Prostate gland (tissue), 2 donors: ENCODE data around the gene NAALAD2. TPM values are rescaled to one million over a fixed set of nuclear protein-coding genes. Genes with fewer than 3 reads are reported as not detected.
"Not testable (repeated sequence)": the region's sequence is repeated elsewhere in the genome, so short reads cannot be mapped to it uniquely, and the experiment has no call there.

Source experiments
- DNase-seq: peaks from one replicate; pipeline ENCODE4 v3.0.0-alpha.2; 2019; ENCODE audit warnings: low spot score
- H3K27ac ChIP-seq, 2 donors: fragments of 200-600 bp; sonication (generic); 2 replicates each; pipeline ENCODE4 v1.5.1; 2017 to 2019
- H3K27me3 ChIP-seq: fragments of 200-600 bp; sonication (generic); replicated peaks from 2 replicates; pipeline ENCODE4 v1.5.1; 2019; ENCODE audit not compliant: insufficient read depth
- H3K36me3 ChIP-seq, 2 donors: fragments of 200-600 bp; sonication (generic); 1 replicate in 1 of 2; 2 replicates in 1 of 2; pipeline versions ENCODE4 v1.5.1 to v1.8.1; 2017 to 2019
- H3K4me1 ChIP-seq: fragments of 200-600 bp; sonication (generic); replicated peaks from 2 replicates; pipeline ENCODE4 v1.5.1; 2019
- H3K4me3 ChIP-seq, 2 donors: fragments of 200-600 bp; sonication (generic); 2 replicates each; pipeline ENCODE4 v1.5.1; 2017 to 2019
- H3K9me3 ChIP-seq: fragments of 200-600 bp; sonication (generic); 2 replicates; pipeline ENCODE4 v1.5.1; 2017
- CTCF ChIP-seq, 4 experiments: fragments of 200-600 bp in 2 of 4; fragments of 450-650 bp in 2 of 4; sonication (generic) in 2 of 4; IDR thresholded peaks; 1 replicate in 3 of 4; 2 replicates in 1 of 4; pipeline ENCODE4 v1.5.1; 2016 to 2019; ENCODE audit warnings: antibody characterized with exemption in 4 of 4, mild to moderate bottlenecking in 2 of 4, moderate library complexity in 2 of 4
- POLR2A ChIP-seq: fragments of 450-650 bp; IDR thresholded peaks from one replicate; pipeline ENCODE4 v1.6.1; 2016; ENCODE audit warnings: antibody characterized with exemption, mild to moderate bottlenecking
- POLR2AphosphoS5 ChIP-seq: sonication (generic); formaldehyde crosslinking; IDR thresholded peaks from one replicate; pipeline ENCODE4 v1.6.1; 2017; ENCODE audit warnings: antibody characterized with exemption
- WGBS: methylation state at CpG from one replicate; pipeline ENCODE4 v1.1.5; 2018; 5-methylcytosine and 5-hydroxymethylcytosine counted together
- intact Hi-C: fragments of 100-400 bp; cut with DNase I; formaldehyde crosslinking; loops from one replicate; pipeline ENCODE4 v1.14.2; 2022
- total RNA-seq, 2 donors: library from RNA; depleted of rRNA; stranded (reverse); fragments of >200 nt; gene quantifications; one replicate each; pipeline ENCODE4 v1.1.0, GENCODE V29; 2016

The NAALAD2 gene
- total RNA-seq, 2 donors from 2014 or later: 0.27 to 38.9 TPM

GRCh38 chr11:90228056-90228455, 93.6 kb downstream of the NAALAD2 start:
- WGBS: 89% methylated on average over 3 of the region's 3 CpGs
- Histone ChIP-seq H3K36me3 (no peaks in the 10 kb centered on the region), H3K4me3 (no peak overlapping the region), H3K9me3 (no peaks in the 10 kb centered on the region), H3K4me1 (no peaks in the 10 kb centered on the region), H3K27me3 (no peaks in the 10 kb centered on the region), H3K27ac (no peak overlapping the region)
- no peak for TF ChIP-seq POLR2A
- no peak for TF ChIP-seq POLR2AphosphoS5
- TF ChIP-seq CTCF (IDR thresholded peaks at IDR 0.05): no peak
- DNase-seq: no peak
- intact Hi-C loops: no loop called here

GRCh38 chr11:90229791-90230190, 95.3 kb downstream of the NAALAD2 start:
- TF ChIP-seq POLR2A (no peak), CTCF (IDR thresholded peaks at IDR 0.05) (no peak), POLR2AphosphoS5 (no peak)
- no peak for DNase-seq
- intact Hi-C loops: no loop called here
- H3K27me3 ChIP-seq: no peaks in the 10 kb centered on the region
- WGBS: 62% methylated on average over 1 of the region's 1 CpG
- H3K9me3 ChIP-seq: no peaks in the 10 kb centered on the region
- H3K27ac ChIP-seq: no peak overlapping the region
- no peaks in the 10 kb centered on the region for H3K36me3 ChIP-seq
- H3K4me1 ChIP-seq: no peaks in the 10 kb centered on the region
- H3K4me3 ChIP-seq: no peak overlapping the region

GRCh38 chr11:90234977-90235376, 100.5 kb downstream of the NAALAD2 start:
- H3K27ac ChIP-seq: no peak overlapping the region
- DNase-seq: no peak
- no peaks in the 10 kb centered on the region for H3K4me1 ChIP-seq
- no peak overlapping the region for H3K4me3 ChIP-seq
- no peaks in the 10 kb centered on the region for H3K36me3 ChIP-seq
- WGBS: 71% methylated on average over 2 of the region's 2 CpGs
- H3K9me3 ChIP-seq: no peaks in the 10 kb centered on the region
- intact Hi-C loops: no loop called here
- H3K27me3 ChIP-seq: no peaks in the 10 kb centered on the region
- TF ChIP-seq CTCF (IDR thresholded peaks at IDR 0.05) (no peak), POLR2AphosphoS5 (no peak), POLR2A (no peak)

- intact Hi-C loops: no loop called here
- 94% methylated on average over 4 of the region's 4 CpGs for WGBS
- TF ChIP-seq CTCF (IDR thresholded peaks at IDR 0.05) (no peak), POLR2AphosphoS5 (no peak)
- Histone ChIP-seq H3K4me1 (no peaks in the 10 kb centered on the region), H3K9me3 (no peaks in the 10 kb centered on the region), H3K36me3 (no peaks in the 10 kb centered on the region), H3K27ac (no peak overlapping the region), H3K4me3 (no peak overlapping the region), H3K27me3 (no peaks in the 10 kb centered on the region)
- DNase-seq: no peak
Observed at GRCh38 chr11:90235526-90235925, 101.1 kb downstream of the NAALAD2 start.

- no peak overlapping the region for H3K27ac ChIP-seq
- TF ChIP-seq POLR2AphosphoS5 (no peak), POLR2A (no peak), CTCF (IDR thresholded peaks at IDR 0.05) (no peak)
- intact Hi-C loops: no loop called here
- H3K36me3 ChIP-seq: no peaks in the 10 kb centered on the region
- no peak for DNase-seq
- no peaks in the 10 kb centered on the region for H3K27me3 ChIP-seq
- H3K4me1 ChIP-seq: no peaks in the 10 kb centered on the region
- H3K9me3 ChIP-seq: no peaks in the 10 kb centered on the region
- no peak overlapping the region for H3K4me3 ChIP-seq
- 79% methylated on average over 4 of the region's 4 CpGs for whole genome bisulfite sequencing
Observed at GRCh38 chr11:90237004-90237403, 102.5 kb downstream of the NAALAD2 start.

- 69% methylated on average over 20 of the region's 20 CpGs for WGBS
Observed at GRCh38 chr11:90239967-90240636, 105.6 kb downstream of the NAALAD2 start.

More at GRCh38 chr11:90239967-90240636, 105.6 kb downstream of the NAALAD2 start:
- H3K4me1 ChIP-seq, H3K27me3 ChIP-seq, H3K4me3 ChIP-seq, intact Hi-C loops, DNase-seq, H3K27ac ChIP-seq, H3K36me3 ChIP-seq, H3K9me3 ChIP-seq: not testable (repeated sequence)
